Stimulated activated CD4-positive, alpha-beta T cell treated with anti-CD3 and anti-CD28 coated beads, TNF-alpha, amount 100 ng/mL, for 48 hours (primary cell): Measurements from ENCODE around the gene ZBED4.
"Not testable (repeated sequence)": the region's sequence is repeated elsewhere in the genome, so short reads cannot be mapped to it uniquely, and the experiment has no call there.

Experiments
- DNase-seq, 3 donors: peaks; one replicate each; pipeline ENCODE4 v3.0.0-alpha.2; 2020; ENCODE audit warnings: low read depth in 3 of 3

Gene ZBED4

DNA sequence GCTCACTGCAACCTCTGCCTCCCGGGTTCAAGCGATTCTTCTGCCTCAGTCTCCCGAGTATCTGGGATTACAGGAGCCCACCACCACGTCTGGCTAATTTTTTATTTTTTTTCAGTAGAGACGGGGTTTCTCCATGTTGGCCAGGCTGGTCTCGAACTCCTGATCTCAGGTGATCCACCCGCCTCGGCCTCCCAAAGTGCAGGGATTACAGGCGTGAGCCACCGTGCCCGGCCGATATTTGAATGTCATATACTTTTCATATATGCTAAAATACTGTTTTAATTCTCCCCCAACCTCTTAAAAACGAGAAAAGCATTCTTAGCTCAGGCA lies 1.1 kb upstream of the ZBED4 start:
- not testable (repeated sequence) for DNase-seq

DNA sequence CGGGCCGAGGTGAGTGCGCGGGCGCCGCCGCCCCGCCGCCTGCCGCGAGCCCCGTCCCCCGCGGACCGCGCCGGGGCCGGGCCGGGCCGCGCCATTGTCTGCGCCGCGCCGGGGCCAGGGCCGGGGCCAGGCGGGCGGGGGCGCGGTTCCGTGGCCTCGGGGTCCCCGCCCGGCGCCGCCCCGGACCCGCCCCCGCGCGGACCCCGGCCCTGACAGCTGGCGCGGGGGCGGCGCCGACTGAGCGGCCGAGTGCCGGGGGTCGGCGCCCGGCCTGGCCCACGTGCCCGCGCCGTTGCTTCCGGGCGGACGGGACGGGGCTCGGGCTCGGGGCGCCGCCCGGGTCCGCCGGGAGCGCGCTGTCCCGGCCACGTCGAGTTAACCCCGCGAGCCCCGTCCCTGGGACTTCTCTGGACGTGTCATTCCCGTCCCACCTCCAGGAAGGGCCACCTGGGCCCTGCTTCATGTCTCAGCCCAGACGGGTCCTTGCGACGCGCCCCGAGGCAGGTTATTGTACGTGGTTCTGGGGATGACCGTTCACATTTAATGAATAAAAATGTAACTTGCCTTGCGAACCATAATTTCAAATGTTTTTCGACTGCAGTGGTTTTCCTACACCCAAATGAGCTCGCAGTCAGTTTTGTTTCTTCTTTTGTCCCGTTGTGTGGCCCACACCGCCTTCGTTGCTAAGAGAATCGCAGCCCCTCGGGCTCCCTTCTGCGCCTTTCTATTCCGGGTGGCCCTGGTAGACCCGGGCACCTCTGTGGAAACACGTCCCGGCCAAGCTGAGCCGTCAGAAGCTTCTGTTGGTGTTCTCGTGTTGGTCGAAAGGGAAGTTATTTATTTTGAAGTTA lies 562 bp downstream of the ZBED4 start:
- DNase-seq = no peak

DNA sequence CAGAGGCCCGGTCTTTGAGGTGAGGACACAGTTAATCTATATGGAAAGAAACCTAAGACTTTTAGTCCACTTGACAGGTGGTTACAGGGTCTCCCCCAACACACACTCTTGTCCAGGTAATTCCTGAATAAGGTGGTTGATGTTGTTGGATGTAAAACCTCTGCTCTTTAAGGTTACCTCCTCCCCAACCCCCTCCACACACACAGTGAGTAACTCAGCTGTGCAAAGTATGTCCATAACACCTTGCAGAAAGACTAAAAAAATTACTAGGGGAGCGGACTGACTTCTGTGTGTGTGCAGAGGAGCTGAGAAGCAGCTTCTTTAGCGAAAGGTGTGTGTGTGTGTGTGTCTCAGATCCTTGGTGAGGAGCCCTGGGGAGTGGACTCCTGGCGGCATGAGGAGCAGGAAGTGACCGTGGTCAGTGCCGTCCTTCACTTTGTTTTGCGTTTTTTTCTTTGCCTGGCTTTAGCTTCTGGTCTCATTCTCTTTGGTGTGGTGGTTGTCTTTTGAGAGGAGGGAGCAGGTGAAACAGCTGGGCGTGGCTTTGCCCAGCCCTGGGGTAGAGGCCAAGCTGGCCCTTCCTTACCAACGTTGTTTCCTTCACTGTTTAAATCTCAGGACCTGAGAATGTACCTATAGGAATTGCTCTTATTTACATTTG lies 1.7 kb downstream of the ZBED4 start:
- DNase-seq = no peak

DNA sequence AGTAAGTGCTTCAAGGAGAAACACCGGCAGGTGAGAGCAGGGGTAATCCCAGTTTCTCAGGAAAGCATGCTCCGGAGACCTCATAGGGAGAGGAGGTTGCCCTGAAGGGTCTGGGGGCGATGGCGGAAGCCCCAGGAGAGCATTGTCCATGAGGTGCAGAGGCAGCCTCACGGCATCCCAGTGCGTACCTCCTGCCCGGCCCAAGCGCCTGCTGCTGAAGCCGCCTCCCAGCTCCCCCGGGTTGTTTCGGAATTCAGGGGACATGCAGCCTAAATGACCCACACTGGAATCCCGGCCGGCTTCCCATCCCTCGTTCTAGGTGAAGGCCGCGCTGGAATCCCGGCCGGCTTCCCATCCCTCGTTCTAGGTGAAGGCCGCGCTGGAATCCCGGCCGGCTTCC lies 2.7 kb downstream of the ZBED4 start:
- no peak for DNase-seq

DNA sequence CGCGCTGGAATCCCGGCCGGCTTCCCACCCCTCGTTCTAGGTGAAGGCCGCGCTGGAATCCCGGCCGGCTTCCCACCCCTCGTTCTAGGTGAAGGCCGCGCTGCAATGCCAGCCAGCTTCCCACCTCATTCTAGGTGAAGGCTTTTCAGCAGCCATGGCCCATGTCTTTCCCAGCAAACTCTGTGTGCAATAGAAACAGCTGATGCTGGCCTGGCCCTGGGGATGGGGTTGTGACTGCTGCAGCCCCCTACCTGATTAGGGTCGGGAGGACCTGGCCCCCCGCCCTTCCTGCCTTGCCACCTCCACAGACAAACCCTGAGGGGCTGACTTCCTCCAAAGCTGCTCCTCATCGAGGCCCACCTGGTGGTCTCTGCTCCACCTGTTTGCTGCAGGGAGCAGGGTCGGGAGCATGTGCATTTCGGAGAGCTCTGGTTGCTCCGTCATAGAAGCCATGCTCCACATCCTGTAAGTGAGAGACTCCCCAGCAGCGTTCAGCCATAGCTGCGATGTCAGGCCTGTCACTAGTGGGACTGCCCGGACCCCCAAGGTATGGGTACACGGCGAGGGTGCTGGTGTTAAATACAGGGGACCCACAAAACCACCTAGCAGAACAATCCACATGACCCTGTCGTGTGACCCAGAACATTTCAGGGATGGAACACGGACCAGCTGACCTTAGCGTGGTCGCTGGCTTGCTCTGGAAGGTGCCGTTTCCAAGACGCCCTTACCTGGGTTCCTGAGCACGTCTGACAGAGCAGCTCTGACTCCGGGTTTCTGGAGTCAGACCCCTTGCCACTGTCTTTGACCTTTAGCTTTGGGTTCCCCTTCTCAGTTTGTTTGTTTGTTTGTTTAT lies 3.3 kb downstream of the ZBED4 start:
- no peak for DNase-seq

DNA sequence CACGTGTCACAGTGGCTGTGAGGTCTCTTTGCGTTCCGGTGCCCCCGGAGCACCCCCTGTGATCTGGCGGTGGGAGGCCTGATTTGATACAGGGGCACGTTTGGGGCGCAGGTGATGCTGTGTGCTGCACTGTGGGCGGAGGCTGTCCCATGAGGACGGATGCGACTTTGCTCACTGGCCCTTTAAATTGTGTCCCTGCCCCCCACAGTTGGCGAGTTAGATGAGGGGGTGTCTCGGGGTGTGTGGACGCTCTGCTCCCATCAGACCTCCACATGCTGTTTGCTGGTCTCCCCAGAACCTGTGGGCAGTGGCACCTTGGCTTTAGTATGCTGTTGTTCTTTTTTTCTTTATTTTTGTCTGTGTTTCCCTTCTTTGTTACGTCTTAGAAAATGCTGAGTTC lies 5.2 kb downstream of the ZBED4 start:
- no peak for DNase-seq

DNA sequence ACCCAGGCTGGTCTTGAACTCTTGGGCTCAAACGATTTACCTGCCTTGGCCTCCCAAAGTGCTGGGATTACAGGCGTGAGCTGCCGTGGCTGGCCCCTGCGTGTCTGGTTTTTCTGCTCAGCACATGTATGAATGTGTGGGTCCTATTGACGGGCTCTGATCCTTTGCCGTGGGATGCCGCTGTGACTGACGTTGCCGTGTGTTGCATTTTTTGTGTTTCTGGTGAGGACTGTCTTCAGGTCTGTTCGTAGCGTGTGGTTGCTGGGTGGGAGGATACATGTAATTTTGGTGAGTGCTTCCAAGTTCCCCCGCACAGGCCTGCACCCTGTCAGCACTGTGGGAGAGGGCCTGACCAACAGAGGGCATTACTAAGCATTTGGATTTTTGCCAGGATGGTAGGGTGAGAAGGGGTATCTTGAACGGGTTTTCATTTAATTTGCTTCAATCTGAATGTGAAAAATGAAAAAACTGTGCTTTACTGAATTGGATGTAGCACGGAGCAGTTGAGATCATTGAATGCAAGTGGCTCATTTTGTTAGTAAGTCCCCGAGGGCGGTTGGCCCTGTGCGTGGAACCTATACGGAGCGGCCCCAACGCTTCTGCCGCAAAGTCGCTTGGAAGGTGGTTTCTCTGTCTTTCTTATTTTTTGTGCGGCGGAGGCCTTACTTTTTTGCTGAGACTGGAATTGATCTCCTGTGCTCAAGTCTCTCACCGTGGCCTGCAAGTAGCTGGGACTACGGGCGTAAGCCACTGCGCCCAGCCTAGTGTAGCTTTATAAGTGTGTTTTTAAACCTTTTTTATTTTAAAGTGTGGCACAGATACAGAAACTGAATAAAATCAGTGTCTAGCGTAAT lies 8.2 kb downstream of the ZBED4 start:
- no peak for DNase-seq

DNA sequence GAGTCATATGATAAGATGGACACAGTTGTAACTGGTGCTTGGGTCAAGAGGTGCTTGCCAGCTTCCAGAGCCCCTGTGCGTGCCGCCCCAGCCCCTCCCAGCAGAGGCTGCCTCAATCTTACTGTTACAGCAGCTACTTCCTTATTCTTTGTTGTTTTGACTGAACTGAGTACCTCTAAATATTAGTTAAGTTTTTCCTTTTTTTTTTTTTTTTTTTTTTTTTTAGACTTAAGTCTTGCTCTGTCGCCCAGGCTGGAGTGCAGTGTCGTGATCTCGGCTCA lies 8.8 kb downstream of the ZBED4 start:
- no peak for DNase-seq

DNA sequence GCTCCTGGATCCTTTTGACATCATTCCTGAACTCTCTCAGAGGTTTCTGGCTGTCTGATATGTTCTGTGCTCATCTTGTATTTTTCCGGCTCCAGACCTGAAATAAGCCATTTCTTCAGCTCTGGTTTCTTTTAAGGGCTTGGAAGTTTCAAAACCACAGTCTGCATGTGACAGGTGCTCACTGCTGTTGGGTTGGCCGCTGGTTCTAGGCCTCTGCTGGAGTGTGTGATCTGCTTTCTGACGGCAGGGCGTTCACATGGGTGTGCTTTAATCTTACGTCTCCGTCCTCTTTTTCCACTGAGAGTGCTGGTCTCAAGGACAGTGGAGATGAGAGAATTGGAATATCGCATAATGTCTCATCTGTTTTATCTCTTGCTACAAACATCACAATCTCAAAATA lies 10.3 kb downstream of the ZBED4 start:
- no peak for DNase-seq

DNA sequence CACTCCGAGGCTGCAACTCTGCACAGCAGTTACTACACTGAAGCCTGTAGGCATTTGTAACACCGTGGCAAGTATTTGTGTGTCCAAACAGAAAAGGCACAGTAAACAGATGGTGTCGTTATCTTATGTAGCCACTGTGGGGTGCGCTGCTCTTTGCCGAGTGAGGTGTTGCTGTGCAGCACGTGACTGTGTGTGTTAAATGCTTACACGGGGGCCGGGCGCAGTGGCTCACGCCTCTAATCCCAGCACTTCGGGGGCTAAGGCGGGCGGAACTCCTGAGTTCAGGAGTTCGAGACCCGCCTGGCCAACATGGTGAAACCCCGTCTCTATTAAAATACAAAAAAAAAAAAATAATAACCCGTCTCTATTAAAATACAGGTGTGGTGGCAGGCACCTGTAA lies 11.5 kb downstream of the ZBED4 start:
- DNase-seq = no peak

DNA sequence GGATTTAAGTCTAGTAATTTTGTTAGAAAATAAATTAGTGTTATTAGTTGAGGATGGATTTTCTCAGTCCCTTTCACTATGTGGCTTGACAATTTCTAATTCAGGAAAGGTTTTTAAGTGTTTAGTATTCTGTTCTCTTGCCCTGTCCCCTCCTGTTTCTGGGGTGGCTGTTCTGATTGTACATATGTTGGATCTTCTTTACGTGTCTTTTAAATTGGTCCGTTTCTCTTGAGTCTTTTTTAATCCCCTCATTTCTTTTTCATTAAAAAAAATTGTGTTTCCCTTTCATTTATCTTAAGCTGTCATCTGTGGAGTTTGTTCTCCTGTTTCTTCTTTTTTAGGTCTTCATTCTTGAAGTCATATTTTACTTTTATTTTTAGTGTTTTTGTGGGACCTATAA lies 12.5 kb downstream of the ZBED4 start:
- DNase-seq = no peak

DNA sequence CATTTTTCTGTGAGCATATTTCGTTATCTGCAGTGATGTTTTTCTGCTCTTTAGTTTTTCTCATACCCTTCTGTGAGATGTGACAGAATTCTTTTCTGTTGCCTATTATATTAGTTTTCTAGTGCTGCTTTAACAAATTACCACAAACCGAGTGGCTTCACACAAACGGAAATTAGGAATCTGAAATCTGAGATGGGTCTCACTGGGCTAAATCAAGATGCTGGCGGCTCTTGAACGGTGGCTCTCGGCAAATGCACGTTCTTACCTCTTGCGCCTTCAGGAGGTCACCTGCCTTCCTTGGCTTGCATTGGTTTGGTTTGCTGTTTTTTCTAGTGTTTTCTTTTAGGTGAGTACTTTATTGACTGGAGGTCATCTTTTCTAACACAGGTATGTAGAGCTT lies 13.0 kb downstream of the ZBED4 start:
- no peak for DNase-seq

DNA sequence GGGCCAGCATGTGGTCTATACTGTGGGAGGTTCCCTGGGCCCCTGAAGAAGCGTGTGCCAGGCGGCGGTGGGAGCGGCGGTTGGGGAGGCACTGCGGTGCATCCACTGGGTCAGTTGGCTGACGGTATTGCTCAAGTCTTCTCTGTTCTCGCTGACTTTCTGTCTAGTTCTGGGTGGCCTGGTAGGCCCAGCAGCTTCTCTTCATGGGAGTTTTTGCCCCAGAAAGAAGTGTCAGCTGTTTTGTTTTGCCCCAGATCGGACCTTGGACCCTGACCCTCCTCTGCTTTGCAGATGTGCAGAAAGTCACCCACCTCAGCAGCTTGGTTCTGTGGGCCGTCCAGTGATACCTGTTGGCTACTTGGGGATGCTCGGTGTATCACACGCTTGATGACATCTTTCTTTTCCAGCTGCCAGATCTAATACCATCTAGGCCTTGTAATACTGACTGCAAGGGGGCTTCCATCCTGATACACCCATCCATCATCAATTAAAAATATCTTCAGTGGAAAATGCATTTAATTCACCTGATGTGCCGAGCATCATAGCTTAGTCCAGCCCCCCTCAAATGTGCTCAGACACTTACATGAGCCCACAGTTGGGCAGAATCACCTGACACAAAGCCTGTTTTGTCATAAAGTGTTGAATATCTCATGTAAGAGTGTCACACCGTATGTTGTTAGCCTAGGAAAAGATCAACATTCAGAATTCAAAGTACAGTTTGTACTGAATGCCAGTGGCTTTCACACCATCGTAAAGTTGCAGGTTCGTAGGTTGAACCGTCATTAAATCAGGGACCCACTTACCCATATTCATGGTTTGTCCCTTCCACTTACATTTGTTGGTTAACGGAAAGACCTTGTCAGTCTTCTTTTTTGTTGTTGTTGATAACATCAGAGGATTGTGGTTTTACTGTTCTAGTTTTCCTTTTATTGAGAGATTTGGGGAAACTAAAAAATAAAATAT lies 13.9 kb downstream of the ZBED4 start:
- no peak for DNase-seq

DNA sequence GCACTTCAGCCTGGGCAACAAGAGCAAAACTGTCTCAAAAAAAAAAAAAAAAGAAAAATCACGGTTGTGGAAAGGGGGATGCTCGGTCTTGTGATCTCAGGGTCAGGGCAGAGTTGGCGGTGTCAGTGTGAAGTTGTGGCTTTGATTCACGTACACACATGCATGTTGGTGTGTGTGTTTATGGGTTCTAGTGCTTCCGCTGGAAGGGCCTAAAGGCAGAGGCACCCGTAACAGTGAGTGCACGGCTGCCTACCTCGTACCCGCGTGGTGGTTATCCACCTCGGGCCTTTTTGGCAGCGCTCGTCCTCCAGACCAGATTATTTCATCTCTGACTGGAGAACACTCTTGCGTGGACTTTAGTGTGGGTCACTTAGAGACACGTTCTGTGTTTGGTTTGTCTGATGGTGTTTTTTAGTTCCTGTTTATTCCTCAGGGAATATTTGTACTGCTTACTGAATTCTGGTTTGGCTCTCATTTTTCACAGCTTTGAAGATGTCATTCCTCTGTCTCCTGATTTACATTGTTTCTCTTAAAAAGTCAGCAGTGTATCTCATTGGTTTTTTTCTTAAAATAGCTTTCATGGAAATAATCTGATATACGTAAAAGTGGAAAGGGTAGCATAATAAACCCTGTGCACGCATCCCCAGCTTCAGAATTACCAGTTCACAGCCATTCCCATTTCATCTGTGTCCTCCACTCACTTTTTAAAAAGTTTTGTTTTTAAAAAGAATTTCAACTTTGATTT lies 15.6 kb downstream of the ZBED4 start:
- DNase-seq = no peak

DNA sequence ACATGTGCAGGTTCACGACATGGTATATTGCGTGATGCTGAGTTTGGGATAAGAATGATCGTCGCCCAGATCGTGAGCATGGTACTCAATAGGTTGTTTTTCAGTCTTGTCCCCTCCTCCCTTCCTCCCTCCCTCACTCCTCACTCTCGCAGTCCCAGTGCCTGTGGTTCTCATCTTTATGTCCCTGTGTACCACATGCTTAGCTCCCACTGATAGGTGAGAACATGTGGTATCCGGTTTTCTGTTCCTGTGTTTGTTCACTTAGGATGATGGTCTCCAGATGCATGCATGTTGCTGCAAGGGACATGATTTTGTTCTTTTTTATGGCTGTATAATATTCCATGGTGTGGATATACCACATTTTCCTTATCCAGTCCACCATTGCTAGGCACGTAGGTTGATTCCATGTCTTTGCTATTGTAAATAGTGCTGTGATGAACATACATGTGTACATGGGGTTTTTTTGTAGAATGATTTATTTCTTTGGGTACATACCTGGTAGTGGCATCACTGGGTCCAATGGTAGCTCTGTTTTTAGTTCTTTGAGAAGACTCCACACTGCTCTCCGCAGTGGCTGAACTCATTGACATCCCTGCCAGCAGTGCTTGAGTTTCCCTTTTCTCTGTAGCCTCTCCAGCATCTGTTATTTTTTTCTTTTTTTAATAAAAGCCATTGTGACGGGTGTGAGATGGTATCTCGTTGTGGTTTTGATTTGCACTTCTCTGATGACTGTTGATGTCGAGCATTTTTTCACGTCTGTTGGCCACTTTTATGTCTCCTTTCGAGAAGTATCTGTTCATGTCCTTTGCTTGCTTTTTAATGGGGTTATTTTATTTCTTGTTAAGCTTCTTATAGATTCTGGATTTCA lies 16.4 kb downstream of the ZBED4 start:
- DNase-seq = no peak

DNA sequence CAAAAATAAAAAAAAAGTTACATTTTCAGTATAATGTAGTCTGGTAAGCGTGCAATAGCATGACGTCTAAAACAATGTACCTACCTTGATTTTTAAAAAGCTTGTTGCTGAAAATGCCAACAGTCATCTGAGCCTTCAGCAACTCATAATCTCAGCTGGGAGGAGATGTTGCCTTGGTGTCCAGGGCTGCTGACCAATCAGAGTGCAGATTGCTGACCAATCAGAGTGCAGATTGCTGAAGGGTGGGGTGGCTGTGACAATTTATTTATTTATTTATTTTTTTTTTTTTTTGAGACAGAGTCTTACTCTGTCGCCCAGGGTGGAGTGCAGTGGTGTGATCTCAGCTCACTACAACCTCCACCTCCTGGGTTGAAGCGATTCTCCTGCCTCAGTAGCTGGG lies 17.8 kb downstream of the ZBED4 start:
- no peak for DNase-seq

DNA sequence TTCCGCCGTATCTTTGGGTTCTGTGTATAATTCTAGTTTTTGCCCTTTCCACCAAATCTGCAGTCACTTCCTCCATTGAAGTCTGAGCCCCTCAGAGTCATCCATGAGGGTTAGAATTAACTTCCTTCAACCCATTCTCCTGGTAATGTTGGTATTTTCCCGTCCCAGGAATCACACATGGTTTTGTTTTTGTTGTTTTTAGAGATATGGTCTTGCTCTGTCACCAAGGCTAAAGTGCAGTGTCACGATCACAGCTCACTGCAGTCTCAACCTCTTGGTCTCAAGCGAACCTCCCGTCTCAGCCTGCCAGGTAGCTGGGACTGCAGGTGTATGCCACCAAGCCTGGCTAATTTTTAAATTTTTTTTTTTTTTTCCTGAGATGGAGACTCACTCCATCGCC lies 18.7 kb downstream of the ZBED4 start:
- DNase-seq = no peak

DNA sequence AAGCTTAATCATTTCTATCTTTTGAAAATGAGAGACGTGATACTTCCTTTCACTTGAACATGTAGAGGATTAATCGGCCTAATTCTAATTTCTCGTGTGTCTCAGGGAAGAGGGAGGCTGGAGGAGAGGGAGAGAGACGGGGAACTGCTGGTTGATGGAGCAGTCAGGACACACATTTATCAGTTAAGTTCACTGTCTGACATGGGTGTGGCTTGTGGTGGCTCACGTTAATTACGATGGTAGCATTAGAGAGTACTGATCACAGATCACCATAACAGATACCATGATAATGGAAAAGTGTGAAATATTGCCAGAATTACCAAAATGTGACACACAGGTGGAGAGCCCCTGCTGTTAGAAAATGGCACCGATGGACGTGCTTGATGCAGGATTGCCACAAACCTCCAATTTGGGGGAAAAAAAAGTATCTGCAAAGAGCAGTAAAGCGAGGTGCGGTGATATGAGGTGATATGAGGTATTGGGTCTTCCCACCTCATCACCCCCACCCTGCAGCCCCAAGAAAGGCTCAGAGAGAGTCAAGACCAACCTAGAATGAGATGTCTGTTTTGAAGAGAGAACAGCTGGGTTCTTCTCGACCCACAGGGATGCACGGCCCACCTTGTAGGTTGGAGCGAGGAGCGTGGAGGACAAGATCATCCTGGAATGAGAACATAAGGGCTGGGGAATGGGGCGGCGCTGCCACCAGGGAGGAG lies 19.7 kb downstream of the ZBED4 start:
- DNase-seq = no peak

DNA sequence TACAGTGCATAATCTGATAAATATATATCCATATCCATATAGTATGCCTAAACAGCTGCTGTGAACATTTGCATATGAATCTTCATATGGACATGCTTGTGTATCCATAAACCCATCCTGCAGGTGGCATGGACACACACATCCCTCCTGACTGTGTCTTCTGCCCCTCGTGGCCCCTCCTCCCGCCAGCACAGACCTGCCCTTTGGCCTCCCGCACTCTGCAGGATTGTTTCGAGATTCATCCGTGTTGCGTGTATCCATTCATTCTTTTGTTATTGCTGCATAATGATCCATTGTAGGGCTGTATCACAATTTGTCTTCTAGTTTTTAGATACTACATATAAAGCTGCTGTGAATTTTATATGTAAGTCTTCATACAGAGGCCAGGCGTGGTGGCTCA lies 24.0 kb downstream of the ZBED4 start:
- DNase-seq = no peak
